Stimulated activated CD8-positive, alpha-beta memory T cell treated with anti-CD3 and anti-CD28 coated beads, Interleukin-7, amount 100 ng/mL, for 1 hour (primary cell): ENCODE results near the gene COL20A1.
A peak's percentile ranks its signal among the peaks of the same experiment; 100 is the strongest.
"Not testable (repeated sequence)": the region's sequence is repeated elsewhere in the genome, so short reads cannot be mapped to it uniquely, and the experiment has no call there.

ENCODE experiments used
- DNase-seq, 2 donors: peaks; one replicate each; pipeline ENCODE4 v3.0.0-alpha.2; 2020; ENCODE audit warnings: low read depth in 2 of 2

The COL20A1 gene

DNA sequence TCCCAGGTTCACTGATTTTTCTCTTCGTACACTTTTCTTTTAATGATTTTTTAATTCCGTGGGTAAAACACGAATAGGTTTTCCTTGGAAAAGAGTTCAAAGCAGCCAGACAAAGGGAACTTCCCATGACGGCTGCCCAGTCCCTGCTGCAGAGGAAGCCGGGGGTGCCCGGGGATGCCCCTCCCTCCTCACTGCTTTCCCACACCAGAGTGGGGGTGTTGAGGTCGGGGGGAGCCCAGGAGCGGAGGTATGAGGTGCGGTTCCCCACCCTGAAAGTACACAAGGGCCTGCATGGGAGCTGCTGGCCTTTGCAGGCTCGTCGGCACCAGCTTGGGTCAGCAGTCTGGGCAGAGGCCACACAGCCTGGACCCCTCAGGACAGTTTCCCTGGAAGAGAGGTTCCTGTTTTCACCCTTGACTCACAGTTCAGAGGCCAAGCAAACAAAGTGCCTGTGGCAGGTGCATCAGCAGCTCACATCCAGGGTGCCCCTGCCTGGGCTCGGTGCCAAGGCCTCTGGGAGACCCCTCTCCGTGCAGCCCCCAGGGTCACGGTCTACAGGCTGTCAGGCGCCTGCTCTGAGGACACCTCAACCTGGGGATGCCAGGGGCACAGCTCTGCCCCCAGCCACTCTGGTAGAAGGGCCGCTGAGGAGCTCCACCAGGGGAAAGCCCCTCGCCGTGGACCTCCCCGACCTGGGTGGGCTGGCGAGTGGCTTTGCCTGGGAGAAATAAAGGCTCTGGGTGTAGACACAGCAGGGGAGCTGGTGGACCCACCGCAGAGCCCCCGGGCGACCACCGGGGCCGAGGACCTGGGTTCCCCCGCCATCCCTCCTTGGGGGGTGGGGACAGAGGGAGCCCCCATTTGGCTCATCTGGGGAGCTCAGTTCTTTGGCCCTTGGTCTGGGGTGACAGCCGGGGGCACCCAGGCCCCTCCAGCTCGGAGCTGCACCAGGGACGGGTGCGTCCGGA, 83.6 kb downstream of the COL20A1 start:
- no peak for DNase-seq

DNA sequence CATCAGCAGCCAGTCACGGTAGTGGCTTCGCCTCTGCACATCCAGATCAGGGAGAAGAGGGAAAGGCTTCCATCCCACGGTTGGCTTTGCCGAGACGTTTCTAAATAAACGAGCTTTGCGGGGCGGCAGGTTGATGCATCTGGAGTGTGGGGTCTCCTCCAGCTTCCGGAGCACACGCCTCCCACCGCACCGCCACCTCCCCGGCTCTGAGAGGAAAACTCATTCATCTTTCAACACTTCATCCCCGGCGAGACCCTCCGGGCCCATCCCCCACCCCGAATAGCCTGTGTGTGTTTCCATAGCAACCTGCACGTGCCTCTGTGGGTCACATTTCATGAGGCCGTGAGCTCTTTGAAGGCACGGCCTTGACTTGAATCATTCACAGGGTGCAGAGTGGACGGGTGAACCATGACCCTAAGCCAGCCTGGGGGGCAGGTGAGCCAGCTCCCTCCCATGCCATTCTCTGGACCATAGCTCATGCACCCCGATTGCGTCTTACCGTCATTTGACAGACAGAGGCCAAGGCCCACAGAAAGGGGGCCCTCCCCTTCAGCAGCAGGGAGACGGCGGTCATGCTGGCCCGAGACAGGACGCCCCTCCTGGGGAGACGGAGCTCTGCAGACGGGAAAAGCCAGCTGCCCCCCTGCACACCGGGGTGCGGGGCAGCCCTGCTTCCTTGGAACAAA, 84.4 kb downstream of the COL20A1 start:
- DNase-seq = no peak

DNA sequence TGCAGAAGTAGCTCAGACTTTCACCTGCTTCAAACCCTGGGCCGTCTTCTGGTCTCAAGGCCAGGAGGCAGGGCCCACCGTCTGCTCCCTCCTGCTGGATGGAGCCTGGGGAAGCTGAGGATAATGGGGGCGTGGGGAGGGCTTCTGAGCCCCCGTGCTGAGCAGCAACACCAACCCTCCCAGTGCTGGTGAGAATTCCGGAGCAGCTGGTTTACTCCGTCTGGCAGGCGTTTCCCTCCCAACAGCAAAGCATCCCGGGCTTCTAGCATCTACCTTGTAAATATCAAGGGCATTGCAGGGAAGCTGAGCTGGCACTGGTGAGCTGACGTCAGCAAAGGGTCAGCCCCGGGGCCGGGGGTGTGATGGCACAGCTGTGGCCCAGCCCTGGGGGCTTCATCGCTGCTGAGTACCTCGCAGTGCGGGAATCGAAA, 85.0 kb downstream of the COL20A1 start:
- no peak for DNase-seq

DNA sequence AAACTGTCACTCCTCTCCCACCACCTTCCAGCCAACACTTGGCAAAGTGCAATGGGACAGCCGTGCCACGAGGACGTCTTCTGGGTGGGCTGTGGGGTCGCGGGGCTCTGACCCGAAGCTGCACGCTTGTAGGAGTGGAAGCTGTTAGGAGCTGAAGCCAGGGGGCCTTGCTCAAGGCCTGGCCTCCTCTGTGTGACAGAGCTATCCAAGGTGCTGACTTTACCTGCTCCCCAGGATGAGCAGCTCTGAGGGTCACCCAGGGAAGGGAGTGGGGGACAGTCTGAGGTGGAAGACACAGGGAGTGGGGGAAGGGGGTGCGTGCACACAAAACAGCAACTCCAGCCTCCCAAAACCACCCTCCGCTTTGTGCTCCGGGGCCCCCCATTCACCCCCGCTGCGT, 85.6 kb downstream of the COL20A1 start:
- no peak for DNase-seq

DNA sequence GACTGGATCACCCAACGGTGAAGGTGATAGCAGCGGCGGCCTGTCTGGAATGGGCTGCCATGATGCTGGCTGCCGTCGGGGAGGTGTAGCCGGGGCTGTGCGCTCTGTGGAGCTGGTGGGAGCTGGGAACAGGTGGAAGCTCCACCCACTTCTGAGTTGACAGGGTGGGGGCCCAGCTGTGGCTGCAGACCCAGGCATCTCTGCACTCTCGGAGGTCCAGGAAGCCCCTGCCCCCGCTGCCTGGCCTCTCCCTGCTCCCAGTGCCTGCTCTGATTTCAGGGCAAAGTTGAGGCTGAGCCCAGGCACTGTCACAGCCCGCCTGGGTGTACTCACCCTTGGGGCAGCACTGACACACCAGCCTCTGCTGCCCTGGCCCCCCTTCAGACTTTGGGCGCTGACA, 86.3 kb downstream of the COL20A1 start:
- no peak for DNase-seq

DNA sequence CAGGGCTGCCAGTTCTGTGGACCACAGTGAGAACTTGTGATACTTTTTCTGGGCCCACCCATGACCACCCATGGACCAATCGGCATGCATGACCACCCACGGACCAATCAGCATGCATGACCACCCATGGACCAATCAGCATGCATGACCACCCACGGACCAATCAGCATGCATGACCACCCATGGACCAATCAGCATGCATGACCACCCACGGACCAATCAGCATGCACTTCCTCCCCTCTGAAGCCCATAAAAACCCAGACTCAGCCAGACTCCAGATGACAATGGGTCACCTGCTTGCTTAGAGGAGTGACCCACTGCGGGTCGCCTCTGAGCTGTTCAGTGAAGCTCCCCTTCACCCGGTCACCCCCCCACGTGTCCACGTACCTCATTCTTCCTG, 86.9 kb downstream of the COL20A1 start:
- not testable (repeated sequence) for DNase-seq

DNA sequence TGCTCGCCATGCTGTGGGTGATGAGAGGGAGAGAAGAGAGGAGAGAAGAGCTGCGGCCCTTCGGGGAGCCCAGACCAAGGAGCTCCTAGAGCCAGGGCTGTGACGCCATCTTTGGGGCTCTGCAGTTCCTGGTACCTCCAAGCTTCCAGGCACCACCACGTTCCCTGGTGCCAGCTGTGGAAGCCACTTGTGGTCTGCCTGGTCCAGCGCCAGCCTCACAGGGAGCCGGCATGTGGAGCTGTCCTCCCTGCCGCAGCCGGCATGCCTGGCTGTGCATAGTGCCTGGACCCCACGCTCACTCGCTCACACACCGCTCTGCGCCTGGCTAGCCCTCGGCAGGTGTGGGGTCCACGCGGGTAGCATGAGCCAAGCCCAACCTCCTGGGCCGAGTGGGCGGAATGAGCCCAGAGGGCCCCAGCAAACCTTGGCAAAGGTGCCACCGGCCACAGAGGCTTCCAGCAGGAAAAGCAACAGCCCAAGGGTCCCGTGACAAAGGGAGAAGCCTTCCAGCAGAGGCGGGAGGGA, 87.4 kb downstream of the COL20A1 start:
- no peak for DNase-seq

DNA sequence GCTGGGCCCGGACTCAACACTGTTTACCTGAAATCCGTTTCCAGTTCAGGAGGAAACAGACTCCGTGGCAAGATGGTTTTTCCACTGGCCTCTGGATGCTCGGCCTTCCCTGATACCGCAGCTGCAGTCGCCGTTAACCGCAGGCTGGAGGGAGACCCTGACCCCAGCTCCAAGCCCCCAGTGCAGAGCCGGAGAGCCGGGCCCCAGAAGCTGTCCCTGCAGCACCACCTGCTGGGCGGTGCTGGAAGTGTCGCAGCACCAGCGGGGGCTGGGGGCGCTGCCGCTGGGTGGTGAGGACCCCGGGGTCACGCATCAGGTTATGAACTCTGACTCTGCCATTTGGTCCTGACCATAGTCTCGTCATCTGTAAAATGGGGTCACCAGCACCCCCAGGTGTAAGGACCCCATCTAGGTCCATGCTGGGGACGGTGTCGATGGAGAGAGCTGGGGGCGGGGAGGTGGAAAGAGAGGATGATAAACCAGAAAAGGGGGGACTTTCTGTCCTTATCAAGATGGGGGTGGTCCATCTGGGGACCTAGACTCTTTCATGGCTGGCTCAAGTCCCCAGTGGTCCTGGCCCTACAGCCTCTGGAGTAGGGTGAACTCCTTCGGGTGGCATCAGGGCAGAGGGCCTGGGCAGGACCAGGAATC, 88.9 kb downstream of the COL20A1 start:
- DNase-seq = peak; percentile 4 to 11

DNA sequence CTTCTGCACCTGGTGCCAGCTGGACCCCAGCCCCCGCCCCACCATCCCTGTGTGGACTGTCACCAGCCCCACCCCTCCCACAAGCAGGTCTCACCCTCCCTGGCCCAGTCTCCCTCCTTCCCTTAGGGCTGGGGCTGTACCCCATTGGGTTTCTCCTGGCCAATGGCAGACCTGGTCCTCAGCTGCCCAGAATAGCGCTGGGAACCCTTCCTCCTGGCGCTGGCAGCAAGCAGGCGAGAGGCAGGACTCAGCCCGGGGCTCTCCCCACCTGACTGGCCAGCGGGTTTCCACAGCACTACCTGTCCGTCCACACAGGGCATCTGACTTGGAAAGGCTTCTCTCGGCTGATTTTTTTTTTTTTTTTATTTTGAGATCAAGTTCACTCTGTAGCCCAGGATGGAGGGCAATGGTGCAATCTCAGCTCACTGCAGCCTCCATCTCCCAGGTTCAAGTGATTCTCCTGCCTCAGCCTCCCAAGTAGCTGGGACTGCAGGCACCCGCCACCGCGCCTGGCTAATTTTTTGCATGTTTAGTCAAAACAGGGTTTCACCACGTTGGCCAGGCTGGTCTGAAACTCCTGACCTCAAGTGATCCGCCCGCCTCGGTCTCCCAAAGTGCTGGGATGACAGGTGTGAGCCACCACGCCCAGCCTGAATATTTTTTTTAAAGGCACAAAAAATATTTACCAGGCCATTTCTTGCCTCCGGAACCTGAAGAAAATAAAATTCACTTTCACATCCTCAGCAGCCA, 89.7 kb downstream of the COL20A1 start:
- DNase-seq = no peak

DNA sequence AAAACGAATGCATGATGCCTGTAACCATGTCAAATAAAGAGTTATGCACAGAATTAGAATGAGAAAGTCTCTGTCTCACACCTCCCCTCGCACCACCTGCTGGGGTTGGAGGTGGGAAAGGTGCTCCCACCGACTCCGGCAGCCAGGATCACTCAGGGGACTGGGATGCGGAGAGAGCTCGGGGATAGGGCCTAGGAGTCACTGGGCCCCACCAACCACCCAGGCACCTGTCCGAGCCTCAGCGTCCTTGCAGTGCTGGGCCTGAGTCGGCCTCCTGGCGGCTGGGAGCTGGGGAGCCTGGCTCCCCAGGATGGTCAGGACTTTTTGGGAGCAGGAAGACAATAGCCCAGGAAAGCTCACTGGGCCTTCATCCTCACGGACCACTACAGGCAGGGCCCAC, 90.6 kb downstream of the COL20A1 start:
- DNase-seq = no peak

DNA sequence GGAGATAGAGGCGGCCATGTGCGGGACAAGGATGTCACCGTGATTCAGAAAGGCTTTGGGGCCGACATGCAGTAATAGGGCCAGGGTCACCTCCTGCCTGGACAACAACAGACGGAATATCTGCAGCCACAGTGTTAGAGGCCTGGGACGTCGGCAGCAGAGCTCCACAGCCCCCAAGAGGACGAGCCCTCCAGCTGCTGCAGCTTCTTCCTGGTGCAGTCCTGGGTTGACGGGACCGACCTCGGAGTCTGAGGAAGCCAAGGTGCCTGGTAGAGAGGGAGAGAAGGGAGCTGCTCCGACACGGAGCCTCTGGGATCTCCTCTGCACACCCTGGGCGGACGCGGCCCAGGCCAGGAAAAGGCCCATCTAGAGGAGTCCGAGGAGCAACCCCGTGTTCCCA, 91.3 kb downstream of the COL20A1 start:
- DNase-seq = no peak
